NCI-H345 treated with DMSO at 0.1 percent for 48 hours (cell line): ENCODE results near the gene MTERF1.

Source experiments
- DNase-seq: peaks from one replicate; lab custom pipeline; 2025; ENCODE audit not compliant: unreplicated experiment; lab: John Stamatoyannopoulos, UW

MTERF1 gene

DNA sequence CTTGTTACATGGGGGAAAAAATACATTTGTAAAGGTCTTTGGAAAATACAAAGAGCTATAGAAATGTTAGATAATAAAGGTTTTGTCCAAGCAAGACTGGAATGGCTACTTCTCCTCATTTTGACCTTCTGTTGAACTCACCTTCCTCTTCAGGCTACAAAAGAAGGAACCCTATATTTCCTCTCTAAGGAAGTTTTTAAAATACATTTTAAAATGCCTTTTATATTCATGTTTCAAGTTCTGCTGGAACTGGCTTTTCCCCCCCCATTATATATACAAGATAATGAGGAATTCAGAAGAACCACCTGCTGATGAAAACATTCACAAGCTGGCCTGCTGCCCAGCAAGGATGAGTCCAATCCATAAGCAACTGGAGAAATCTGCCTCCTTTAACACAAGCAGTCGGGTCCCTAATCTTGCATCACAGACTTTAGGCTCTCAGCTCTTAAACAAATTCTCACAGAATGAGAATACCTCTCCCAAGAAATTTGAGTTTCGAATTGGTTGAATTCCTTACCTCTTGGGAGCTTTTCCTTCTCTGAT is 44.6 kb downstream of the MTERF1 start:
- no peak for DNase-seq

- no peak for DNase-seq
These were observed 45.2 kb downstream of the MTERF1 start for GRCh38 chr7:91835091-91835825.

- no peak for DNase-seq
These were observed 47.9 kb downstream of the MTERF1 start for GRCh38 chr7:91832493-91833045.

GRCh38 chr7:91827169-91827568 is 53.3 kb downstream of the MTERF1 start:
- DNase-seq = no peak

DNA sequence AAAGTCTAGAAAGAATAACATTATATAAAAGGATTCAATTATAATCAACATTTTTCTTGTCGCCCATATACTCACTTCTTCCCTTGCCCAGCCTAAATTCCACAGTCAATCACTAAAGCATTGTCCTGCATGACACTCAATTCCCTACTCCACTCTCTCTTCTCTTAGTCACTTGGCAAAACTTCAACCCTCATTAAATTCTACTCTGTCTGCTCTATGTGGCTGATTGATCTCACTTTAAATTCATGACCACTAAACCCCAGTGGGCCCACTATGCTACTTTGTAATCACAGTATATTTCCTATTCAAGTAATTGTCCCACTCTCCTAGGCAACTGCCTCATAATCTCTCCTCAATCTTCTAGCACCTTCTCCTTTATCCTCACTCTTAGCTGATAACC is 54.1 kb downstream of the MTERF1 start:
- DNase-seq = no peak

DNA sequence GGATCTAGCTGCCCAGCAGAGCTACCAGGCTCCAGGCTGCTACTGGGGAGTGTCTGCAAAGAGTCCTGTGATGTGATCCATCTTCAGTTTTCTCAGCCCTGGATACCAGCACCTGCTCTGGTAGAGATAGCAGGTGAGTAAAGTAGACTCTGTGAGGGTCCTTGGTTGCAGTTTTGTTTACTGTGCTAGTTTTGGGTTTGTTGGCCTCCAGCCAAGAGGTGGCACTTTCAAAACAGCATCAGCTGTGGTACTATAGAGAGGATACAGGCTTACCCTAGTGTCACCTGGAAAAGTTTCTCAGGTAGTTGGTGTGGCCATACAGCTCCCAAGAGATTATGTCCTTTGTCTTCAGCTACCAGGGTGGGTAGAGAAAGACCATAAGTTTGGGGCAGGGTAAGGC is 56.3 kb downstream of the MTERF1 start:
- DNase-seq = no peak
